Muscle of leg (tissue), 11 donors: ENCODE data around the gene CAPRIN2. TPM values are rescaled to one million over a fixed set of nuclear protein-coding genes. Genes with fewer than 3 reads are reported as not detected.

ENCODE experiments used
- DNase-seq: peaks from one replicate; pipeline ENCODE4 v3.0.0; 2013
- H3K27ac ChIP-seq: one replicate; pipeline ENCODE4 v1.5.1; 2013; ENCODE audit warnings: mild to moderate bottlenecking, low read length, control low read depth
- H3K27me3 ChIP-seq: one replicate; pipeline ENCODE4 v1.6.1; 2013; ENCODE audit warnings: low read length; ENCODE audit not compliant: control insufficient read depth, insufficient read depth
- H3K36me3 ChIP-seq: one replicate; pipeline ENCODE4 v1.6.1; 2013; ENCODE audit warnings: low read length; ENCODE audit not compliant: control insufficient read depth, insufficient read depth
- H3K4me1 ChIP-seq: one replicate; pipeline ENCODE4 v1.6.1; 2013; ENCODE audit warnings: low read length; ENCODE audit not compliant: control insufficient read depth, insufficient read depth
- H3K4me3 ChIP-seq: one replicate; pipeline ENCODE4 v1.5.1; 2013; ENCODE audit warnings: low read length, control low read depth
- H3K9me3 ChIP-seq: replicated peaks from 2 replicates; pipeline ENCODE4 v1.6.1; 2013; ENCODE audit warnings: low read depth, low read length; ENCODE audit not compliant: control insufficient read depth
- WGBS: methylation state at CpG from one replicate; pipeline ENCODE4 v1.1.5; 2013; ENCODE audit warnings: missing lambda C conversion rate; ENCODE audit not compliant: insufficient coverage; 5-methylcytosine and 5-hydroxymethylcytosine counted together
- polyA plus RNA-seq, 8 donors: library from polyadenylated mRNA; unstranded; fragments of 120-200 nt; gene quantifications; one replicate each; pipeline versions ENCODE4 v1.2.1 to v1.2.3, GENCODE V29; 2013; ENCODE audit warnings: inconsistent platforms in 1 of 8, low replicate concordance in 1 of 8; ENCODE audit not compliant: insufficient read length in 8 of 8, insufficient read depth in 1 of 8
- total RNA-seq: library from RNA; stranded (reverse); fragments of 120-200 nt; gene quantifications from one replicate; pipeline ENCODE4 v1.2.4, GENCODE V29; 2013

Gene CAPRIN2
- total and polyA plus RNA-seq, 9 donors: 17.4 to 31.5 (median 22.1) TPM

DNA sequence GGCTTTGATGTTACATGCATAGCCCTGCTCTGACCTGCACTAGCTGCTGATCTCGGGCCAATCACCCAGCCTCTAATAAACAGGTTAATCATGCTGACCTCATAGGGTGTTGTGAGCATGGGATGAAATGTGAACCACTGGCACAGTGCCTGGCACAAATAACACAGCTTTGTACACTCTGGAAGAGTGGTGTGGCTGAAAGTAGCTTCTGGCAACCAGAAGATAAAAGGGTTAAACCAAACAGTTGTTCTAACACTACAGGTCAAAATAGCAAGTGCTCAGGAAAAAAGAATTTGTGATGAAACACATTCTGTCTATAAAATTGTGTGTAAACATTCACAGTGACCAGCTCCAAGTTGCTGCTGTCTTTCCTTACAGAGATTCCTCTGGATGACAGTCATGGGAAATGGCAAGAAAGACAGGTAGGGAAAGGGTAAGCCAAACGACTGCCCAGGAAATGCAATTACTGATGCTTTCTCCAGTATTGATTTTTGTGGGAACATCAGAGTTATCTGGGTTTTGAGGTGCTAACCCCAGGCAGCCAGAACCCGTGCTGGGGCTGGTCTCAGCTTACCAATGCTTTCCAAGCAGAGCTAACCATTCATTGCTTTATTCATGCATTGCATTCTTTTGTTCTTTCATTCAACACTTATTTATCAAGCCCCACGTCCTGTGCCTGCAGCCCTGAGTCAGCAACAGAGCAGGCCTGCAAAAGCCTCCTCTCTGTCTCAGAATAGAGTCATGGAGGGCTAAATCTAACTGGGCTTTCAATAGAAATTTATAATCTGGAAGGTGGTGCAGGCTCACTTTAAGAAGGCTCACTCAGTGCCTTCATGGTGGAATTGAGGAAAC, 38.1 kb upstream of the CAPRIN2 start:
- peaks cover 26% of the 10 kb centered on the region for H3K27me3 ChIP-seq
- H3K36me3 ChIP-seq: no peaks in the 10 kb centered on the region
- WGBS: 18% methylated on average over 2 of the region's 4 CpGs
- no peak overlapping the region for H3K4me3 ChIP-seq
- H3K27ac ChIP-seq: no peak overlapping the region
- no peaks in the 10 kb centered on the region for H3K9me3 ChIP-seq
- DNase-seq: peak; percentile 17
- H3K4me1 ChIP-seq: peaks cover 32% of the 10 kb centered on the region

GRCh38 chr12:30792085-30792484, 37.3 kb upstream of the CAPRIN2 start:
- Histone ChIP-seq H3K4me1 (peaks cover 30% of the 10 kb centered on the region), H3K36me3 (no peaks in the 10 kb centered on the region), H3K9me3 (no peaks in the 10 kb centered on the region), H3K4me3 (no peak overlapping the region), H3K27me3 (peaks cover 19% of the 10 kb centered on the region), H3K27ac (no peak overlapping the region)
- no peak for DNase-seq
- WGBS: 83% methylated on average over 1 of the region's 2 CpGs

DNA sequence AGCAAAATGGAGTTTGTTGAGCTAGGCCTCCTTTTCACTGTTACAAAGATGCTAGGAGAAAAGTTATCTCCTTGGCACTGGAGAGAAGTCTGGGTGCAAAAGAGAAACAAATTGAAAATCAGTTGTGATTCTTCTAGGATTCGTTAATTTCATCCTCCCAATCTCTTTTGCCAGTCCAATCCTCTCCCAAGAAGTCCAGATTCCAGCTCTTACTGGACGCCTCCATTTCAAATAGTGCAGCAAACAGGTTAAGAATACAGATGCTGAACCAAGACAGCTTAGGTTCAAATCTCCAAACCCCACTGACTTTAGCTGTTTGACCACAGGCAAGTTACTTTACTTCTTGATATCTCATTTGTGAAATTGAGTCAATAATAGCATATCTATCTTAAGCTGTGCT, 34.0 kb upstream of the CAPRIN2 start:
- Histone ChIP-seq H3K4me1 (peaks cover 10% of the 10 kb centered on the region), H3K36me3 (no peaks in the 10 kb centered on the region), H3K9me3 (no peaks in the 10 kb centered on the region), H3K4me3 (no peak overlapping the region), H3K27me3 (no peaks in the 10 kb centered on the region), H3K27ac (no peak overlapping the region)
- WGBS: no CpG with 5 or more reads among the region's 2 CpGs
- no peak for DNase-seq

DNA sequence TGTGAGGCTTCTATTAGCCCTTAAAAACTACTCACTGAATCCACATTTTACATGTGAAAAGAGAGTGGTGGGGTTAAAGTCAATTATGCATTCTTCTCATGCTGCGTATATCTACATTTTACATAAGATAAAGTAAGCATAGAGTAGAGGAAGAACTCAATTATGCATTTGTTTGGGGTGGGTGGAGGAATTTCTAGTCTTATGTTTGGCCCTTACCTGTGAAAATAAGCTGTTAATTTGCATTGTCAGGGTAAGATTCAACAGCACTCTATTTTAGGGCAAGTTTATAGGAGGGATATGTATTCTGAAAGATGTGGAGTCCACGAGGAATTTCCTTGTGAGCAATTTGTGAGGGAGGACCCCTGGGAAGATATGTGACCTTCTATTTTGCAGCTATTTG, 30.9 kb upstream of the CAPRIN2 start:
- peaks cover 6% of the 10 kb centered on the region for H3K4me1 ChIP-seq
- H3K36me3 ChIP-seq: no peaks in the 10 kb centered on the region
- WGBS: 75% methylated on average over 1 of the region's 2 CpGs
- H3K27me3 ChIP-seq: no peaks in the 10 kb centered on the region
- H3K9me3 ChIP-seq: peaks cover 2% of the 10 kb centered on the region
- no peak for DNase-seq
- H3K27ac ChIP-seq: no peak overlapping the region
- H3K4me3 ChIP-seq: no peak overlapping the region

- Histone ChIP-seq H3K36me3 (no peaks in the 10 kb centered on the region), H3K27me3 (no peaks in the 10 kb centered on the region), H3K9me3 (peaks cover 2% of the 10 kb centered on the region), H3K4me1 (peaks cover 6% of the 10 kb centered on the region), H3K4me3 (no peak overlapping the region), H3K27ac (no peak overlapping the region)
- no CpG with 5 or more reads among the region's 1 CpG for WGBS
- DNase-seq: no peak
Observed at GRCh38 chr12:30784508-30784907, 29.8 kb upstream of the CAPRIN2 start.

- Histone ChIP-seq H3K9me3 (peaks cover 2% of the 10 kb centered on the region), H3K27me3 (no peaks in the 10 kb centered on the region), H3K27ac (no peak overlapping the region), H3K4me3 (no peak overlapping the region), H3K4me1 (peaks cover 6% of the 10 kb centered on the region), H3K36me3 (no peaks in the 10 kb centered on the region)
- no peak for DNase-seq
- WGBS: no CpG with 5 or more reads among the region's 2 CpGs
Observed at GRCh38 chr12:30783946-30784345, 29.2 kb upstream of the CAPRIN2 start.

GRCh38 chr12:30782316-30783173, 27.8 kb upstream of the CAPRIN2 start:
- no peaks in the 10 kb centered on the region for H3K36me3 ChIP-seq
- no peak overlapping the region for H3K4me3 ChIP-seq
- WGBS: 87% methylated on average over 2 of the region's 3 CpGs
- no peak overlapping the region for H3K27ac ChIP-seq
- H3K4me1 ChIP-seq: peaks cover 6% of the 10 kb centered on the region
- DNase-seq: peak; percentile 73
- H3K9me3 ChIP-seq: peaks cover 2% of the 10 kb centered on the region
- no peaks in the 10 kb centered on the region for H3K27me3 ChIP-seq

GRCh38 chr12:30779578-30779977, 24.8 kb upstream of the CAPRIN2 start:
- no peak for DNase-seq
- no peaks in the 10 kb centered on the region for H3K27me3 ChIP-seq
- no peak overlapping the region for H3K4me3 ChIP-seq
- H3K27ac ChIP-seq: no peak overlapping the region
- no peaks in the 10 kb centered on the region for H3K36me3 ChIP-seq
- peaks cover 2% of the 10 kb centered on the region for H3K9me3 ChIP-seq
- peaks cover 6% of the 10 kb centered on the region for H3K4me1 ChIP-seq
- 80% methylated on average over 3 of the region's 5 CpGs for WGBS

GRCh38 chr12:30779178-30779577, 24.4 kb upstream of the CAPRIN2 start:
- DNase-seq: no peak
- Histone ChIP-seq H3K27ac (no peak overlapping the region), H3K4me3 (no peak overlapping the region), H3K9me3 (peaks cover 2% of the 10 kb centered on the region), H3K27me3 (no peaks in the 10 kb centered on the region), H3K4me1 (peaks cover 6% of the 10 kb centered on the region), H3K36me3 (no peaks in the 10 kb centered on the region)

- Histone ChIP-seq H3K4me3 (no peak overlapping the region), H3K27me3 (no peaks in the 10 kb centered on the region), H3K4me1 (no peaks in the 10 kb centered on the region), H3K36me3 (no peaks in the 10 kb centered on the region), H3K27ac (no peak overlapping the region), H3K9me3 (no peaks in the 10 kb centered on the region)
- DNase-seq: no peak
Observed at GRCh38 chr12:30774599-30774998, 19.8 kb upstream of the CAPRIN2 start.
